PC-9 (cell line): ENCODE measurements around the gene SPP1.

Experiments used
- CTCF ChIP-seq: fragments of 200-600 bp; sonication (generic); conservative IDR thresholded peaks from 2 replicates; pipeline ENCODE4 v1.6.1; 2017; ENCODE audit warnings: mixed run types, antibody characterized with exemption, mild to moderate bottlenecking, moderate library complexity
- EZH2 ChIP-seq: fragments of 200-600 bp; sonication (generic); IDR thresholded peaks from 2 replicates; pipeline ENCODE4 v1.8.0; 2017; ENCODE audit warnings: antibody characterized with exemption, low read depth

- TF ChIP-seq CTCF, result no peak
- no peak for TF ChIP-seq EZH2
Observed at GRCh38 chr4:87953826-87954225, 21.7 kb upstream of the SPP1 start.
